Gastrocnemius medialis (tissue), 4 donors: ENCODE data around the gene ADTRP. TPM values are rescaled to one million over a fixed set of nuclear protein-coding genes. Genes with fewer than 3 reads are reported as not detected.

Experiments
- ATAC-seq, 2 donors: fragments of 150-250 bp; one replicate each; pipeline ENCODE4 v1.9.1; 2016
- DNase-seq, 2 donors: peaks; one replicate each; pipeline ENCODE4 v3.0.0-alpha.2; 2019
- H3K27ac ChIP-seq, 4 donors: fragments of 200-600 bp; sonication (generic); 1 replicate in 1 of 4; 2 replicates in 3 of 4; pipeline ENCODE4 v1.5.1; 2016 to 2018; ENCODE audit warnings: mild to moderate bottlenecking in 2 of 4, moderate library complexity in 1 of 4
- H3K27me3 ChIP-seq, 3 donors: fragments of 200-600 bp; sonication (generic) in 2 of 3; 1 replicate in 1 of 3; 2 replicates in 2 of 3; pipeline versions ENCODE4 v1.5.1 to v1.6.0; 2016 to 2019; ENCODE audit warnings: mild to moderate bottlenecking in 1 of 3, moderate library complexity in 1 of 3
- H3K36me3 ChIP-seq, 2 donors: fragments of 200-600 bp; sonication (generic) in 1 of 2; one replicate each; pipeline ENCODE4 v1.5.1; 2017 to 2018
- H3K4me1 ChIP-seq, 2 donors: fragments of 200-600 bp; sonication (generic) in 1 of 2; one replicate each; pipeline ENCODE4 v1.5.1; 2016 to 2017; ENCODE audit warnings: mild to moderate bottlenecking in 2 of 2
- H3K4me3 ChIP-seq, 4 donors: fragments of 200-600 bp; sonication (generic) in 3 of 4; 1 replicate in 1 of 4; 2 replicates in 3 of 4; pipeline ENCODE4 v1.5.1; 2016 to 2019; ENCODE audit warnings: mild to moderate bottlenecking in 2 of 4
- H3K9me3 ChIP-seq, 3 donors: fragments of 200-600 bp; sonication (generic) in 2 of 3; 1 replicate in 1 of 3; 2 replicates in 2 of 3; pipeline ENCODE4 v1.5.1; 2016 to 2019
- CTCF ChIP-seq, 5 experiments: fragments of 450-650 bp in 3 of 5; fragments of 200-600 bp in 2 of 5; sonication (generic) in 2 of 5; IDR thresholded peaks in 4 of 5; conservative IDR thresholded peaks in 1 of 5; 1 replicate in 4 of 5; 2 replicates in 1 of 5; pipeline ENCODE4 v1.5.1; 2016 to 2019; ENCODE audit warnings: antibody characterized with exemption in 5 of 5, mild to moderate bottlenecking in 3 of 5, moderate library complexity in 3 of 5
- POLR2A ChIP-seq, 2 donors: fragments of 450-650 bp; IDR thresholded peaks; one replicate each; pipeline ENCODE4 v1.6.1; 2017; ENCODE audit warnings: antibody characterized with exemption in 2 of 2, mild to moderate bottlenecking in 2 of 2, moderate library complexity in 2 of 2
- in situ Hi-C, 4 donors: fragments of 200-750 bp; cut with MboI; loops; one replicate each; pipeline versions ENCODE4 v1.15.0 to v1.8.0; 2017; ENCODE audit warnings: low sequenced_read_pairs in 4 of 4
- intact Hi-C: fragments of 100-400 bp; cut with DNase I; formaldehyde crosslinking; loops from one replicate; pipeline ENCODE4 v1.15.1; 2023; ENCODE audit warnings: low total_unique reads
- total RNA-seq, 4 donors: library from RNA; depleted of rRNA; stranded (reverse); fragments of >200 nt; gene quantifications; one replicate each; pipeline versions ENCODE4 v1.1.0 to v1.2.3, GENCODE V29; 2016

The ADTRP gene
- total RNA-seq, 4 donors from 2014 or later = 0.31 to 0.73 TPM; not detected in 2

- intact Hi-C loops = no loop called here
- in situ Hi-C loops = no loop called here
- H3K27me3 ChIP-seq = no peaks in the 10 kb centered on the region
- no peak overlapping the region for H3K27ac ChIP-seq
- DNase-seq = no peak
- no peak overlapping the region for H3K4me3 ChIP-seq
- H3K36me3 ChIP-seq = no peaks in the 10 kb centered on the region
- TF ChIP-seq POLR2A (IDR thresholded peaks at IDR 0.05) (no peak), CTCF (IDR thresholded peaks at IDR 0.05 in 4 of 5, conservative IDR thresholded peaks at IDR 0.05 in 1 of 5) (no peak)
- no peak for ATAC-seq
- H3K4me1 ChIP-seq = peaks cover 3 to 6% of the 10 kb centered on the region in 2 donors
- no peaks in the 10 kb centered on the region for H3K9me3 ChIP-seq
Observed at GRCh38 chr6:11766589-11767450, 11.8 kb downstream of the ADTRP start.

GRCh38 chr6:11766043-11766442 lies 12.6 kb downstream of the ADTRP start:
- DNase-seq (no peak), ATAC-seq (no peak)
- Histone ChIP-seq H3K4me3 (no peak overlapping the region), H3K27ac (no peak overlapping the region), H3K9me3 (no peaks in the 10 kb centered on the region), H3K4me1 (peaks cover 3 to 4% of the 10 kb centered on the region in 2 donors), H3K27me3 (no peaks in the 10 kb centered on the region), H3K36me3 (no peaks in the 10 kb centered on the region)
- TF ChIP-seq POLR2A (IDR thresholded peaks at IDR 0.05) (no peak), CTCF (IDR thresholded peaks at IDR 0.05 in 4 of 5, conservative IDR thresholded peaks at IDR 0.05 in 1 of 5) (no peak)
- in situ Hi-C loops = no loop called here
- intact Hi-C loops = no loop called here

GRCh38 chr6:11764250-11764604 lies 14.4 kb downstream of the ADTRP start:
- no peak for DNase-seq
- Histone ChIP-seq H3K27me3 (no peaks in the 10 kb centered on the region), H3K4me3 (no peak overlapping the region), H3K36me3 (no peaks in the 10 kb centered on the region), H3K9me3 (no peaks in the 10 kb centered on the region), H3K4me1 (no peaks in the 10 kb centered on the region), H3K27ac (no peak overlapping the region)
- no peak for ATAC-seq
- in situ Hi-C loops (no loop called here), intact Hi-C loops (no loop called here)
- TF ChIP-seq CTCF (IDR thresholded peaks at IDR 0.05 in 4 of 5, conservative IDR thresholded peaks at IDR 0.05 in 1 of 5) (no peak), POLR2A (IDR thresholded peaks at IDR 0.05) (no peak)

DNA sequence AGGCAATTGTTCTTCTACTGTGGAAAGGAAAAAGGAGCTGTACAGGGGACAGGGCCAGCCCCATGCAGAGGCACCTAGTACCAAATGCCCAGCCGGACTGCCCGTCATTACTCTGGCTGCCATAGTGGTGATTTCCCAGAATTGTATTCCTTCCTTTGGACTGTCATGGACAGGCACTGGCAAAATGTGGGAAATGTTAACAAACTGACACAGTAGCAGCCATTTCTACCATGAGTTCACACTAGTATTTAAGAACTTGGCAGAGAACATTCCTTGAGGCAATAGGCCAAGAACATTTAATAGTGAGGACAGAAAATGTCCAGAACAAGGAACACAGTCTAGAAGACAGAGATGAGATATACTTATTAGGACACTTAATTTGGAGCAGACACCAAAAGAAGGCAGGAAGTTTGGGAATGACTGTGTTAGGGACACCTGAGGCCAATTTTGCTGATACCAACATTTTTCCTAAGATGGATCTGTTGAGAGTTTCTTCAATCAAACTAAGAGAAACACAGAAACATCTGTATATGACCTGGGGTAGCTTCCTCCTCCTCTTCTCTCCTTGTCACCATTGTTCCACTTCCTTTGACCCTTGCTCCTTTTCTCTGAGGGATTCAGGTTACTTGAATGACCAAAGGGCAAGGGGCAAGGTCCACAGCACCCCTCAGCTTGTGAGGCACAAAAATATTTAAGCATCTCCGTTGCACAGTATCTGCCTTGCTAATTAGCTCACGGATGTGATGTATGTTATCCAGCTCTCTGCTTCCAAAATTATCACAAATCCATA lies 14.9 kb downstream of the ADTRP start:
- H3K27me3 ChIP-seq = no peaks in the 10 kb centered on the region
- no peaks in the 10 kb centered on the region for H3K4me1 ChIP-seq
- in situ Hi-C loops = no loop called here
- H3K36me3 ChIP-seq = no peaks in the 10 kb centered on the region
- no peak overlapping the region for H3K4me3 ChIP-seq
- no peaks in the 10 kb centered on the region for H3K9me3 ChIP-seq
- no peak overlapping the region for H3K27ac ChIP-seq
- no peak for ATAC-seq
- DNase-seq = no peak
- no peak for TF ChIP-seq POLR2A (IDR thresholded peaks at IDR 0.05)
- no peak for TF ChIP-seq CTCF (IDR thresholded peaks at IDR 0.05 in 4 of 5, conservative IDR thresholded peaks at IDR 0.05 in 1 of 5)
- intact Hi-C loops = no loop called here
